ENCODE results near the gene C19orf73.
"Not testable (repeated sequence)": the region's sequence is repeated elsewhere in the genome, so short reads cannot be mapped to it uniquely, and the experiment has no call there.

The C19orf73 gene

DNA sequence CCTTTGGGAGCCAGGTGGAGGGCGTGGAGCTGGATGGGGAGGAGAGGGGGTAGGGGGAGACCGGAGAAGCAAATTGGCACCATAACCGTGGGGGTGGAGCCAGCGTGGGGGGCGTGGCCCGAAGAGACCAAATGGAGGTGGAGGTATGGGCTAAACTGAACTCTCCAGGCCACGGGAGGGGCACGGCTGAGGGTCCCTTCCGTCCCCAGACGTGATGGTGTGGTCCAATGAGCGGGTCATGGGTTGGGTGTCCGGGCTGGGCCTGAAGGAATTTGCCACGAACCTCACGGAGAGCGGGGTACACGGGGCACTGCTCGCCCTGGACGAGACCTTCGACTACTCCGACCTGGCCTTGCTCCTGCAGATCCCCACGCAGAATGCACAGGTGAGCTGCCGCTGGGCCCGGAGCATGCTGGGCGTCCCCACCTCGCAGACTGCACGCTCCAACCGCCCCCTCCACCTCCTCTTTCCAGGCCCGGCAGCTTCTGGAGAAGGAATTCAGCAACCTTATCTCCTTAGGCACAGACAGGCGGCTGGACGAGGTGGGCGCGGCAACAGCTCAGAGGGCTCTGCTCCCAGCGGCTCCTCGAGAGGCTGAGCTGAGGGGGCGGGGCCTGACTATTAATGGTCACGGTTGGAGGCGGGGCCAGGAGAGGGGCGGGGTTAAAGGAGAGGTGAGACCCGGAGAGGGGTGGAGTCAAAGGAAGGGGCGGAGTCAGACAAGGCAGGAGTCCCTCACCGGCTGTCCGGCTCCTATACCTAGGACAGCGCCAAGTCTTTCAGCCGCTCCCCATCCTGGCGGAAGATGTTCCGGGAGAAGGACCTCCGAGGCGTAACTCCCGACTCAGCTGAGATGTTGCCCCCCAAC lies 30.1 kb upstream of the C19orf73 start:
- DNase-seq (ENCODE audit: low read depth in 2 of 3, low spot score in 1 of 3) = peak; percentile 79 to 87 (median 82)

GRCh38 chr19:49148044-49148682 lies 29.2 kb upstream of the C19orf73 start:
- no peak for DNase-seq (ENCODE audit: low read depth in 2 of 3, low spot score in 1 of 3)

DNA sequence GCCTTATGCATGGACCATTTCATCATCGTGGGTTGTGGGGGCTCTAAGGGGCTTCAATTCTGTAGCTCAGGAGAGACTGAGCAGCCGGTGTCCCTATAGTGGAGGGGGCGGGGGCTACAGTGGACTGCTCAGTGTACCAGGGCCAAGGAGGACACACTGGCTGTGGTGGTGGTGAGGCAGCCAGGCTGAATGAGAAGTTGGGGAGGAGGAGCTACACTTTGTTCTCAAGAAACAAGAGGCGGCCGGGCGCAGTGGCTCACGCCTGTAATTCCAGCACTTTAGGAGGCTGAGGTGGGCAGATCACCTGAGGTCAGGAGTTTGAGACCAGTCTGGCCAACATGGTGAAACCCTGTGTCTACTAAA lies 27.4 kb upstream of the C19orf73 start:
- not testable (repeated sequence) for DNase-seq (ENCODE audit: low read depth in 2 of 3, low spot score in 1 of 3)

DNA sequence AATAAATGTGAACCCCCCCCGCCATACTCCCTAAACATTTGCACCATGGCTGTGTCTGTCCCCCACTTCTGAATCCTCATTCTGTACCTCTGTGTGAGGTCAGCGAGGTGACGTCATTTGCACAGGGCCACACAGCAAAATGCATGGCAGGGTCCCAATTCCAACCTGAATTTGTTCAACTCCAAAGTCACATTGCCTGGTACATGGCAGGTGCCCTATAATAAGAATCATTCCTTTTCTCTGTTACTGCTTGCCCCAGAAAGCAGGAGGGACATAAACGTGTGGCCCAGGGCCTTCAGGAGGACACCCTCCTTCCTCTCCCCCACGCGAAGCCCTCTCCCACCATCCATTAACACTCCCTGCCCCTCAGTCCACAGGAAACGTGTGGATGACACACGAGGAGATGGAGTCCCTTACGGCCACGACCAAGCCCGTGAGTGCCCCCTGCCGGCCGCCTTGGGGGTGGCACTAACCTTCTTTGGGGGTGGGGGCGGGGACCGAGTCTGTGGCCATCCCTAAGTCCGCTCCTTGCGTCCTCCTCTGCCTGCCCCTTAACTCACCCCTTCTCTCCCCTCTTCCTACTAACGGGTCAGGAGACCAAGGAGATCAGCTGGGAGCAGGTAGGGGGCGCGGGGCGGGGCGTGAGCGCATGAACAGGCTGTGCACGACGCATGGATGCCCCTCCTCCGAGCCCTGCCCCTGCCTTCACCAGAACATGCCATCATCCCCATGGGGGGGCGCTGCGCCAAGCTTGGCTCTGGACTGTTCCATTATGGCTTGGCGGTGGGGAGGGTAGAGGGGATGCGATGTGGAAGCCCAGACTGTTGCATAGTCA lies 26.8 kb upstream of the C19orf73 start:
- peak; percentile 73 to 90 (median 75) for DNase-seq (ENCODE audit: low read depth in 2 of 3, low spot score in 1 of 3)

DNA sequence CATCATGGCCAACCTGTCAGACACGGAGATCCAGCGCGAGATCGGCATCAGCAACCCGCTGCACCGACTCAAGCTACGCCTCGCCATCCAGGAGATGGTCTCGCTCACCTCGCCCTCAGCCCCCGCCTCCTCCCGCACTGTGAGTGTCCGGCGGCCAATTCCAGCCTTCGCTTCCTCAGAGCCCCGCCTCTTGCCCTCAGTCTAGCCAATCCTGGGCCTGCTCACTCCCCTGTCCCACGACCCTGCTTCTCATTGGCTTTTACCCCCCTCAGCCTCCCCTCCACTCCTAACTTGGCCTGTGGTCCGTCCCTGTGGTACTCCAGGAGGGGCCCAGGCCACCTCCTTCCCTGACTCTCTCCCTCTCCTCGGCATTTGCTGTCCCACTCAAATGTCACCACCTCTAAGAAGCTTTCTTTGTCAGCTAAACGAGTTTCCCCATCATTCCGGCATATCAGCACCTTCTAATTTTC lies 24.0 kb upstream of the C19orf73 start:
- peak; percentile 57 to 70 (median 59) for DNase-seq (ENCODE audit: low read depth in 2 of 3, low spot score in 1 of 3)

DNA sequence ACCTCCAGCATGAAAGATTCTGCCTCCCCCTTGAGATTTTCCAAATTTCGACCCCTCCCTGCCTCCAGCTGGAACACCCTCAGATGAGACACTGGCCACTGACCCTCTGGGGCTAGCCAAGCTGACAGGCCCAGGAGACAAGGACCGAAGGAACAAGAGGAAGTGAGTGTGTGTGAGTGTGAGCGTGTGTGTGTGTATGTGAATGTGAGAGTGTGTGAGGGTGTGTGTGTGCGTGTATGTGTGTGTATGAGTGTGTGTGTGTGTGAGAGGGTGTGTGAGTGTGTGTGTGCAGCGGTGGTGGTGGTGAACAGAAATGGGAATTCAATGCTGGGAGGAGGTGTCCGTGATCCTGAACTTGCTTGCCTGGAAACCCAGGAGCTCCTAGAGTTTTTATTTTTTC lies 22.4 kb upstream of the C19orf73 start:
- DNase-seq (ENCODE audit: low read depth in 2 of 3, low spot score in 1 of 3) = no peak

DNA sequence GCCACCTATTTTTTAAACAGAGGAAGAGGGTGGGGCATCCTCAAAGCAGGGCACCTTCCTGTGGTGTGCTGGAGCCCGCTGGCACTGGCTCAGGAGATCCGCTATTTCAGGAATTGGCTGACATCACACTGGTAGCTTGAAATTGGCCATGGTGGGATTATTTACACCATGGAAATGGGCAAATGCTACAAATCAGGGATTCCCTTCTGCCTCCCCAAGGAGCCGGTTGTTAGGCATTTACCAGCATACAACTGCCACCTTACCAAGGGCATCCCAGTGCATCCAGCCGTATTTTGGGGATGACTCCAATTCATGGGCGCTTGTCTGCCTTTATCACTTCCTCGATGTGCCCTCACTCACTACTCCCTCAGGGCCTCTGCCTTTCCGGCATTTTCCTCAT lies 22.0 kb upstream of the C19orf73 start:
- DNase-seq (ENCODE audit: low read depth in 2 of 3, low spot score in 1 of 3) = no peak

GRCh38 chr19:49136771-49137171 lies 17.8 kb upstream of the C19orf73 start:
- no peak for DNase-seq (ENCODE audit: low read depth in 2 of 3, low spot score in 1 of 3)

DNA sequence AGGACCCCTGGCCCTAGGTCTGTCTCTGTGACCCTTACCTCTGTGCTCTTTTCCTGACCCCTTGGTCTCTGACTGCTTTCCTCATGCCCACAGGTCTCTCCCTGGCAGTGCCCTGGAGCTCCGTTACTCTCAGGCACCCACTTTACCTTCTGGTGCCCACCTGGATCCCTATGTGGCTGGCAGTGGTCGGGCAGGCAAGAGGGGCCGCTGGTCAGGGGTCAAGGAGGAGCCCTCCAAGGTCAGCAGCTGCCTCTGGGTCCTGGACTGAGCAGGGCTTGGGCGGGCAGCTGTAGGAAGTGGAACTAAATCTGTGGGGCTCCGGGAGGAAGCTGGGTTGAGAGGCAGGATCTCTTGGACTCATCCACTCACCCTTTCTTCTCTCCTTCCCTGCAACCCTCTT lies 16.7 kb upstream of the C19orf73 start:
- no peak for DNase-seq (ENCODE audit: low read depth in 2 of 3, low spot score in 1 of 3)

- peak in 1 of 3 donors; percentile 52 for DNase-seq (ENCODE audit: low read depth in 2 of 3, low spot score in 1 of 3)
Measured at GRCh38 chr19:49133621-49134454, 14.9 kb upstream of the C19orf73 start.

GRCh38 chr19:49132974-49133609 lies 14.1 kb upstream of the C19orf73 start:
- DNase-seq (ENCODE audit: low read depth in 2 of 3, low spot score in 1 of 3) = no peak

- no peak for DNase-seq (ENCODE audit: low read depth in 2 of 3, low spot score in 1 of 3)
Measured at GRCh38 chr19:49130325-49130724, 11.4 kb upstream of the C19orf73 start.

- DNase-seq (ENCODE audit: low read depth in 2 of 3, low spot score in 1 of 3) = no peak
Measured at GRCh38 chr19:49129238-49129583, 10.3 kb upstream of the C19orf73 start.

- no peak for DNase-seq (ENCODE audit: low read depth in 2 of 3, low spot score in 1 of 3)
Measured at GRCh38 chr19:49128545-49129237, 9.7 kb upstream of the C19orf73 start.

GRCh38 chr19:49127674-49128544 lies 9.0 kb upstream of the C19orf73 start:
- DNase-seq (ENCODE audit: low read depth in 2 of 3, low spot score in 1 of 3) = peak; percentile 91 to 96 (median 94)

DNA sequence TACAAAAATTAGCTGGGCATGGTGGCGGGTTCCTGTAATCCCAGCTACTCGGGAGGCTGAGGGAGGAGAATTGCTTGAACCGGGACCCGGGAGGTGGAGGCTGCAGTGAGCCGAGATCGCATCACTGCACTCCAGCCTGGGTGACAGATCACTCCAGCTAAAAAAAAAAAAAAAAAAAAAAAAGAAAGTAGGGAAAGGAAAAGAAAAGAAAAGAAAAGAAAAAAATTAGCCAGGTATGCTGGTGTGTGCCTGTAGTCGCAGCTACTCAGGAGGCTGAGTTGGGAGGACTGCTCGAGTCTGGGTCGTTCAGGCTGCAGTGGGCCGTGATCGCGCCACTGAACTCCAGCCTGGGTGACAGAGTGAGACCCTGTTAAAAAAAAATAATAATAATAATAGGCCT lies 8.3 kb upstream of the C19orf73 start:
- not testable (repeated sequence) for DNase-seq (ENCODE audit: low read depth in 2 of 3, low spot score in 1 of 3)

- no peak for DNase-seq (ENCODE audit: low read depth in 2 of 3, low spot score in 1 of 3)
Measured at GRCh38 chr19:49126575-49126974, 7.6 kb upstream of the C19orf73 start.

GRCh38 chr19:49125025-49125731 lies 6.2 kb upstream of the C19orf73 start:
- no peak for DNase-seq (ENCODE audit: low read depth in 2 of 3, low spot score in 1 of 3)

Measured in stimulated activated CD4-positive, alpha-beta T cell treated with anti-CD3 and anti-CD28 coated beads, Interleukin-12 subunit alpha, Interleukin-12 subunit beta, amount 100 ng/mL, for 48 hours (primary cell).